ENCODE measurements around the gene ARRB1. TPM values are rescaled to one million over a fixed set of nuclear protein-coding genes. Genes with fewer than 3 reads are reported as not detected.

Gene ARRB1
- total and polyA plus RNA-seq, 10 of the 15 experiments (the other 5 are each of a cell fraction or from before 2014, with no cell fraction given), result 0.39 to 12.9 (median 1.7) TPM

- TF ChIP-seq ZNF687 (IDR thresholded peaks at IDR 0.05) (no peak), DPF2 (IDR thresholded peaks at IDR 0.05) (no peak), TCF3 (IDR thresholded peaks at IDR 0.05; ENCODE audit: borderline replicate concordance, insufficient read depth, low read depth, low read length) (no peak), ZNF592 (IDR thresholded peaks at IDR 0.05) (no peak), IRF3 (IDR thresholded peaks at IDR 0.05) (no peak), CREM (IDR thresholded peaks at IDR 0.05; ENCODE audit: low read depth) (no peak), POLR2AphosphoS2 (IDR thresholded peaks at IDR 0.05; ENCODE audit: low read depth, low read length) (no peak), HCFC1 (IDR thresholded peaks at IDR 0.05; ENCODE audit: low read length) (no peak), RBBP5 (conservative IDR thresholded peaks at IDR 0.05) (no peak), JUND (IDR thresholded peaks at IDR 0.05; ENCODE audit: low read depth, low read length) (no peak), NR2C1 (IDR thresholded peaks at IDR 0.05) (no peak)
- TF ChIP-seq, protein P1, sequence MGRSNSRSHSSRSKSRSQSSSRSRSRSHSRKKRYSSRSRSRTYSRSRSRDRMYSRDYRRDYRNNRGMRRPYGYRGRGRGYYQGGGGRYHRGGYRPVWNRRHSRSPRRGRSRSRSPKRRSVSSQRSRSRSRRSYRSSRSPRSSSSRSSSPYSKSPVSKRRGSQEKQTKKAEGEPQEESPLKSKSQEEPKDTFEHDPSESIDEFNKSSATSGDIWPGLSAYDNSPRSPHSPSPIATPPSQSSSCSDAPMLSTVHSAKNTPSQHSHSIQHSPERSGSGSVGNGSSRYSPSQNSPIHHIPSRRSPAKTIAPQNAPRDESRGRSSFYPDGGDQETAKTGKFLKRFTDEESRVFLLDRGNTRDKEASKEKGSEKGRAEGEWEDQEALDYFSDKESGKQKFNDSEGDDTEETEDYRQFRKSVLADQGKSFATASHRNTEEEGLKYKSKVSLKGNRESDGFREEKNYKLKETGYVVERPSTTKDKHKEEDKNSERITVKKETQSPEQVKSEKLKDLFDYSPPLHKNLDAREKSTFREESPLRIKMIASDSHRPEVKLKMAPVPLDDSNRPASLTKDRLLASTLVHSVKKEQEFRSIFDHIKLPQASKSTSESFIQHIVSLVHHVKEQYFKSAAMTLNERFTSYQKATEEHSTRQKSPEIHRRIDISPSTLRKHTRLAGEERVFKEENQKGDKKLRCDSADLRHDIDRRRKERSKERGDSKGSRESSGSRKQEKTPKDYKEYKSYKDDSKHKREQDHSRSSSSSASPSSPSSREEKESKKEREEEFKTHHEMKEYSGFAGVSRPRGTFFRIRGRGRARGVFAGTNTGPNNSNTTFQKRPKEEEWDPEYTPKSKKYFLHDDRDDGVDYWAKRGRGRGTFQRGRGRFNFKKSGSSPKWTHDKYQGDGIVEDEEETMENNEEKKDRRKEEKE (IDR thresholded peaks at IDR 0.05), result no peak
Measured at GRCh38 chr11:75301601-75302345, 49.7 kb downstream of the ARRB1 start (continued).

Measured in GM12878 (cell line).